ENCODE measurements around the gene TMEFF2. TPM values are rescaled to one million over a fixed set of nuclear protein-coding genes. Genes with fewer than 3 reads are reported as not detected.

The TMEFF2 gene
- total and polyA plus RNA-seq, 2 of the 4 experiments (the other 2 are of a cell fraction), result 1.3 to 3.0 TPM

DNA sequence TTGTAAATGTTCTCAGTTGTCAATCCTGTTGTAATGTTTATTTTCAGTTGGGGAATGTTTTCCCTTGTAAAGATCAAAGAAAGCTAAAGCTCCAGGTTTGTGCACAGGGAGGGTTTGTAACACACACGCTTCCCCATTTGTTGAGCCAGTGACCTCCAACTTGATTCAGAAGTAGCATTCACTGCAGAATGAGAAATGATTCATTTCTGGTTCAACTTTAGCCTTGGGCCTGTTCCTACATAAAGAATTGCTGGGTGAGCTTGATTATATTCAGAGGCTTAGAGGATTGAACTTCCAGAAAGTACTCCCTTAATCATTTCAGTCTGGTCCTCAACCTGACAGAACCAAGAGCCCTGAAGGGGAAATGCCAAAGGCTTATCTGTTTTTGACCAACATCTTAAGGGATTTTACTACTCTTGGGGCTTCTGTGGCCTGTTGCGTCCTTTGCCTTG lies 277.3 kb downstream of the TMEFF2 start:
- Histone ChIP-seq H3K56ac (ENCODE audit: extremely low read depth, insufficient read depth, low read length) (no peak overlapping the region), H3K4me2 (ENCODE audit: low read depth, low read length) (no peak overlapping the region), H4K20me1 (ENCODE audit: insufficient read depth, low read length) (no peaks in the 10 kb centered on the region), H2BK20ac (ENCODE audit: low read depth, low read length) (no peak overlapping the region), H3K9me1 (ENCODE audit: insufficient read depth, low read length) (no peaks in the 10 kb centered on the region), H4K91ac (ENCODE audit: insufficient read depth, low read depth, low read length) (no peak overlapping the region), H3K27me3 (ENCODE audit: control insufficient read depth, insufficient read depth, low read length) (no peaks in the 10 kb centered on the region), H4K8ac (ENCODE audit: low read depth in 2 of 2, low read length in 2 of 2) (no peak overlapping the region), H3K4me3 (ENCODE audit: insufficient read depth, low read depth, low read length) (no peak overlapping the region), H3K14ac (replicated peaks; ENCODE audit: low read depth, low read length) (no peak overlapping the region), H2AK5ac (ENCODE audit: low read depth, low read length) (no peak overlapping the region), H2BK15ac (ENCODE audit: low read depth, low read length) (no peak overlapping the region), H2BK5ac (ENCODE audit: low read depth, low read length, poor library complexity, severe bottlenecking) (no peak overlapping the region), H3K4ac (ENCODE audit: low read depth, low read length) (no peak overlapping the region), H2AFZ (replicated peaks; ENCODE audit: low read length, poor library complexity) (no peak overlapping the region), H3K4me1 (ENCODE audit: control insufficient read depth, insufficient read depth, low read length) (no peaks in the 10 kb centered on the region), H3K79me1 (ENCODE audit: low read depth in 1 of 2, low read length in 2 of 2) (no peaks in the 10 kb centered on the region), H3K18ac (ENCODE audit: low read depth, low read length) (no peak overlapping the region), H3K9me3 (ENCODE audit: control insufficient read depth, insufficient read depth, low read length) (no peaks in the 10 kb centered on the region), H3K36me3 (ENCODE audit: control insufficient read depth, insufficient read depth, low read length) (no peaks in the 10 kb centered on the region), H3K27ac (ENCODE audit: insufficient read depth, low read length) (no peak overlapping the region), H2BK120ac (ENCODE audit: low read depth, low read length) (no peak overlapping the region), H3K9ac (ENCODE audit: low read depth, low read length) (no peak overlapping the region), H2AK9ac (replicated peaks; ENCODE audit: low read depth, low read length, poor library complexity) (no peak overlapping the region), H3K23ac (ENCODE audit: low read depth, low read length) (no peak overlapping the region), H4K5ac (ENCODE audit: low read depth, low read length) (no peak overlapping the region)
- in situ Hi-C loops (cut with MboI; ENCODE audit: low sequenced_read_pairs) (no loop called here), intact Hi-C loops (cut with micrococcal nuclease) (no loop called here), dilution Hi-C loops (cut with HindIII; ENCODE audit: low sequenced_read_pairs, unreplicated experiment) (no loop called here)
- ATAC-seq (ENCODE audit: low read depth) (no peak), DNase-seq (peak; percentile 31)
- ChIA-PET CTCF (no interaction called here), POLR2A (ENCODE audit: unreplicated experiment) (no interaction called here)
- no peak for TF ChIP-seq POLR2A (IDR thresholded peaks at IDR 0.05; ENCODE audit: low read depth, low read length)
- TF ChIP-seq FOS (IDR thresholded peaks at IDR 0.05; ENCODE audit: low read depth, low read length), result no peak
- TF ChIP-seq SMC3 (IDR thresholded peaks at IDR 0.05; ENCODE audit: low read depth, low read length), result no peak
- no peak for TF ChIP-seq MXI1 (IDR thresholded peaks at IDR 0.05; ENCODE audit: borderline replicate concordance, low read depth, low read length)
- no peak for TF ChIP-seq CEBPB (IDR thresholded peaks at IDR 0.05; ENCODE audit: low read depth, low read length)
- no peak for TF ChIP-seq RFX5 (IDR thresholded peaks at IDR 0.05; ENCODE audit: low read depth, low read length)
- TF ChIP-seq NFE2L2 (IDR thresholded peaks at IDR 0.05; ENCODE audit: low read depth, low read length), result no peak
- no peak for TF ChIP-seq MAFK (IDR thresholded peaks at IDR 0.05; ENCODE audit: low read depth, low read length)
- no peak for TF ChIP-seq BHLHE40 (IDR thresholded peaks at IDR 0.05; ENCODE audit: low read depth, low read length)
- no peak for TF ChIP-seq RCOR1 (IDR thresholded peaks at IDR 0.05; ENCODE audit: insufficient replicate concordance, low read length)
- TF ChIP-seq, protein P1, sequence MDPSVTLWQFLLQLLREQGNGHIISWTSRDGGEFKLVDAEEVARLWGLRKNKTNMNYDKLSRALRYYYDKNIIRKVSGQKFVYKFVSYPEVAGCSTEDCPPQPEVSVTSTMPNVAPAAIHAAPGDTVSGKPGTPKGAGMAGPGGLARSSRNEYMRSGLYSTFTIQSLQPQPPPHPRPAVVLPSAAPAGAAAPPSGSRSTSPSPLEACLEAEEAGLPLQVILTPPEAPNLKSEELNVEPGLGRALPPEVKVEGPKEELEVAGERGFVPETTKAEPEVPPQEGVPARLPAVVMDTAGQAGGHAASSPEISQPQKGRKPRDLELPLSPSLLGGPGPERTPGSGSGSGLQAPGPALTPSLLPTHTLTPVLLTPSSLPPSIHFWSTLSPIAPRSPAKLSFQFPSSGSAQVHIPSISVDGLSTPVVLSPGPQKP (IDR thresholded peaks at IDR 0.05; ENCODE audit: borderline replicate concordance, low read depth, low read length), result no peak
- no peak for TF ChIP-seq MAZ (IDR thresholded peaks at IDR 0.05; ENCODE audit: borderline replicate concordance, low read depth, low read length)
- TF ChIP-seq, protein P2, sequence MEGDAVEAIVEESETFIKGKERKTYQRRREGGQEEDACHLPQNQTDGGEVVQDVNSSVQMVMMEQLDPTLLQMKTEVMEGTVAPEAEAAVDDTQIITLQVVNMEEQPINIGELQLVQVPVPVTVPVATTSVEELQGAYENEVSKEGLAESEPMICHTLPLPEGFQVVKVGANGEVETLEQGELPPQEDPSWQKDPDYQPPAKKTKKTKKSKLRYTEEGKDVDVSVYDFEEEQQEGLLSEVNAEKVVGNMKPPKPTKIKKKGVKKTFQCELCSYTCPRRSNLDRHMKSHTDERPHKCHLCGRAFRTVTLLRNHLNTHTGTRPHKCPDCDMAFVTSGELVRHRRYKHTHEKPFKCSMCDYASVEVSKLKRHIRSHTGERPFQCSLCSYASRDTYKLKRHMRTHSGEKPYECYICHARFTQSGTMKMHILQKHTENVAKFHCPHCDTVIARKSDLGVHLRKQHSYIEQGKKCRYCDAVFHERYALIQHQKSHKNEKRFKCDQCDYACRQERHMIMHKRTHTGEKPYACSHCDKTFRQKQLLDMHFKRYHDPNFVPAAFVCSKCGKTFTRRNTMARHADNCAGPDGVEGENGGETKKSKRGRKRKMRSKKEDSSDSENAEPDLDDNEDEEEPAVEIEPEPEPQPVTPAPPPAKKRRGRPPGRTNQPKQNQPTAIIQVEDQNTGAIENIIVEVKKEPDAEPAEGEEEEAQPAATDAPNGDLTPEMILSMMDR (conservative IDR thresholded peaks at IDR 0.05; ENCODE audit: low read depth, low read length), result no peak
- TF ChIP-seq RAD21 (IDR thresholded peaks at IDR 0.05; ENCODE audit: low read length), result no peak
- TF ChIP-seq, protein P3, sequence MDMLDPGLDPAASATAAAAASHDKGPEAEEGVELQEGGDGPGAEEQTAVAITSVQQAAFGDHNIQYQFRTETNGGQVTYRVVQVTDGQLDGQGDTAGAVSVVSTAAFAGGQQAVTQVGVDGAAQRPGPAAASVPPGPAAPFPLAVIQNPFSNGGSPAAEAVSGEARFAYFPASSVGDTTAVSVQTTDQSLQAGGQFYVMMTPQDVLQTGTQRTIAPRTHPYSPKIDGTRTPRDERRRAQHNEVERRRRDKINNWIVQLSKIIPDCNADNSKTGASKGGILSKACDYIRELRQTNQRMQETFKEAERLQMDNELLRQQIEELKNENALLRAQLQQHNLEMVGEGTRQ (IDR thresholded peaks at IDR 0.05; ENCODE audit: low read depth, low read length), result no peak
- BruUV-seq (replicated peaks), result no TSS peak
- 100% methylated on average over 1 of the region's 2 CpGs; no CpG with 5 or more reads in 1 of the 2 experiments for WGBS, 2 experiments (ENCODE audit: extremely low coverage in 2 of 2, insufficient read length in 1 of 2)

Measured in IMR-90 (cell line).